ENCODE results near the gene TMEM30B.
"Not testable (repeated sequence)": the region's sequence is repeated elsewhere in the genome, so short reads cannot be mapped to it uniquely, and the experiment has no call there.

TMEM30B gene

DNA sequence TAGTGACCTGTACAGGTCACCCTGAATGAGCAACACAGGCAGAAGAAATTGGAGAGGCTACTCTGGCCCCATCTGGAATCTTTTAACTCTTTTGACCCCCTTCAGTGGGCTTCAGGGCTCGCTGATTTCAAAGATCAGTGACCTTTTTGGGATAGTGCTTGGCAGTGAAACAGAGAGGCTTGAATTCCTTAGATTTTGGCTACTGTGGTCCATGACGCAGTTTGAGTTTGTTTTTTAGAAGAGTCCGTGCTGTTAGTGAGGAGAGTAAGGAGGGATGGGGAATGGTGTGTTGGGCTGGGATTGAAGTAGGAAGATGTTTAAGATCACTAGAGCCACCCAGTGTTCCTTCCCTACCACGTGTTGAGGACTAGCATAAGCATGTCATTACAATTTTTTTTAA is 16.5 kb downstream of the TMEM30B start:
- DNase-seq = no peak

DNA sequence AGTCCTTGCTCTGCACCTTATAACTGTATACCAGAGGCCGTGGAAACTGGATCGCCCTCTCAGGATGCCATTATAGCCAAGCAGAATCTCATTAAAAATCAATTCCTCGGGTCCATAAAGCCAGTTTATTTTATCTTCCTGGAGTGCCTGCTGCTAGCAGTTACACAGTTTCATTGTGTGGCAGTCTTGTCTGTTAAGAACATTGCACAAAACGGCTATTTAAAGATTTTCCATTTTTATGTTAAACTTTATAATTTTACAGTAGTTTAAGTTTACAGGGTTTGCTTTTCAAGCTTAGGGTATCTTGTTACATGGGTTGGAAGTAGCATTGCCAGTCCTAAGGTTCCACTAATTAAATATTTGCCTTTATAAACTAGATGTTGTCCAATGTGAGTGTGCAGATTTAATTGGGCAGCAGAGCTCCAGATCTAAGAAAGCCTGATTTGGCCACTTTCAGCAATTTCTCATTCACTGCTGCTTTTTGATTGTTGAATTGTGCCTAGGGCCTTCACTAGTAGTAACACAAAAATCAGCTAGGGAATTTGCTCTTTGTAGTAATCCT is 17.0 kb downstream of the TMEM30B start:
- DNase-seq = no peak

DNA sequence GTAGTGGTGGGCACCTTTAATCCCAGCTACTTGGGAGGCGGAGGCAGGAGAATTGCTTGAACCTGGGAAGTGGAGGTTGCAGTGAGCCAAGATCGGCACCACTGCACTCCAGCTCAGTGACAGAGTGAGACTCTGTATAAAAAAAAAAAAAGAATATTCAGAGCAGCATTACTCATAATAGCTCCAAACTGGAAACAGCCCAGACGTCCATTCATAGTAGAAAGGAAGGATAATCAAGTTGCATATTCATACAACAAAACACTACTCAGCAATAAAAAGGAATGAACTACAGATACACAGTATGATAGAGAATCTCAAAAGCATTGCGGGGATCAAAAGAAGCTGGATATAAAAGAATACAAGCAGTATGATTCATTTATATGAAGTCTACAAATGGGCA is 19.1 kb downstream of the TMEM30B start:
- no peak for DNase-seq

DNA sequence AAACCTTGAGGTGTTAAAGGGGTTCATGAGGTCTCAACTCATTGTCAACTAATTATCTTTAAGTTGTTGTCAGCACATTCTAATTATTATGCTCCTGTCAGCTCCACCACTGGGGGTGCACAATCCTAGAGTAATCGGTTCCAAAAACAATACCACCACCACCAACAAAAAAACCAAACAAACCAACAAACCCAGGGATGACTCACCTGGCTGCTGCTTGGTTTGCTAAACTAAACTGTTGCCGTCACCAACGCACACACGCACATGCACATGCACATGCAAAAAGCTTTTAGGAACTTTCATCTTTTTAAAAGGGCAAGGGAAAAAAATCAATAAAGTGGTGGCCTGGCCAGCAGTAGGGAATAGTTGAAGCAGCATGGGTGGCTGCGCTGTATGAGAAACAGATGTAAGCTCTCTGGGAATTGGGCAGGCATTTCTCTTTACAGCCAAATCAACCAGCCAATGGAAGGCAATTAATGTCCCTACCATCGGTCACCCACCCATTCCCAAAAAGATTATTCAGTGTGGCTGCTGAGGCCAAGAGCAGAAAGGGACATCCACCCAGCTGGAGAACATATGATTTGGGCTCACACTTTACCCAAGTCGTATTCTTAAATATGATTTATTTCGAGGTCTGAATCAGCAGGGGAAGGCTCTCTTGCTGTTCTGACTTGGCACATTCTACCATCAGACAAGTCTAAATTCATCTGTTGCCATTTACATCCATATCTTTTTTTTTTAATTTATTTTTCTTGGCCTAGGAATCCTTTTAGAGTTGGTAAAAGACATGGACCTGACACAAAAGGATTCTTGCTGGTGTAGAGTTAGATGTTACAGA is 20.0 kb downstream of the TMEM30B start:
- DNase-seq = no peak

DNA sequence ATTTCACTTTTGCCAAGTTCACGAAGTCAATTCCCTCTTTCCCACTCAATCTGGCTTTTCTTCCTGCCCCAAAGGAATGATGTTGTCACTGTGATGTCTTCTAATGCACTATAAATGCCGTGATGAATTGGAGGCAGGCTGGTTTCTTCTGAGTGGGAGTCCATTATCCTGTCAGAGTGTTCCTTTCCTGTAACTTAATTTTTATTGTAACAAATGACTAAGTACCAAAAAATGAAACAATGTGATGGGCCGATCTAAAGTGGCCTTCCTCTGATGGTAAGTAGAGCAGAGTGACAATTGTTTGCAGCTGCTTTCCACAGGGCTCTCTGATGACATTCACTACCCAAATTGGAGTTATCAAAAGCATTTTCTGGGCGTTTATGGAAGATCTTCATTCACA is 22.2 kb downstream of the TMEM30B start:
- no peak for DNase-seq

DNA sequence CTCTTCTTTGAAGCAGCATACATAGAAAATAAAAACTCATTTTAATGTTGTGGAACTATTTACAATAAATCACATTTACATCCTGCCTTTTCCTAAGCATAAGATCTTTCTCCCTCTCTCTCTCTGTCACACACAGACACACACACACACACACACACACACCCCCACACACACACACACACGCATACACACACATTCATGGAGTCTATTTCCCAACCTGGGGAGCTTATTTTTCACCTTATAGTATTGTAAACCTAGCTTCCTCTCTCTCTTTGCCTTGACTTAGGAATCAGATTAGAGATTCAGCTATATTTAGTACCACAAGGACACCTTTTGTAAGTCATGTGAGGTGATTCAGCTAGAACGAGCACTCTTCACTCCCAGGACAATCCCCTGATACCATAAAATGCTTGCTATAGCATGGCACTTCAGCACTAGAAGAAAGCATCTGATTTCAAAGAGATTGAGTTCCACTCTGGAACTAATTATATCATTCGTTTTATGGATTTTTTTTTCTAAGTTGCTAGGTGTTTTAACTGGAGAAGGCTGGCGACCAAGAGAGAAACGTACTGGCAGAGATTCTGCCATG is 23.6 kb downstream of the TMEM30B start:
- no peak for DNase-seq

DNA sequence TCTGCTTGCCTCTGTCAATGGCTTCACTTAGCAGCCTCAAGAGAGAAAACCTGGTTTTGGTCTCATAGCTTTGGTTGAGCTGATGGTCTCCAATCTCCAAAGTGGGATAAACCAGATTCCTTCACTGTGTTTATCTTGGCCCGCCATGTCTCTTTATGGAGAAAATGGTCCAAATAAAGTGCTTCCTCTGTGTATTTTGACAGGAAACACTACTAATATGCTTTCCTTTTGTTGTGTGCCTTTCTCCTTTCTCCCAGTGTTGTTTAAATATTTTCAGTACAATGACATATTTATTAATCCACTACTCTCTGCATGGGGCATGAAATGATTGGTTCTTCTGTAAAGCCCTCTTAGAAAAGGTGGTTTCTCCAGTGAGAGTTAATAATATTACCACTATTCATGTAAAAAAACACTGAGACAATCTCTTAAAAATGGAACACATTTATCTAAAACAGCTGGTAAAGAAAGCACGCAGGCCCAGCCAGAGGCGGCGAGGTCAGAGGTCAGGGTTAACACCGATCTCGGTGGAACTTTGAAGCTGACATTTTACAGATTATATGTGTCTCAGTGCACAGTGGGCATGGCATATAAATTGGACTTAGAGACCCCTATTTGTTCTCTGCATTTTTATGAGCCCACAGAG is 24.2 kb downstream of the TMEM30B start:
- DNase-seq = no peak

DNA sequence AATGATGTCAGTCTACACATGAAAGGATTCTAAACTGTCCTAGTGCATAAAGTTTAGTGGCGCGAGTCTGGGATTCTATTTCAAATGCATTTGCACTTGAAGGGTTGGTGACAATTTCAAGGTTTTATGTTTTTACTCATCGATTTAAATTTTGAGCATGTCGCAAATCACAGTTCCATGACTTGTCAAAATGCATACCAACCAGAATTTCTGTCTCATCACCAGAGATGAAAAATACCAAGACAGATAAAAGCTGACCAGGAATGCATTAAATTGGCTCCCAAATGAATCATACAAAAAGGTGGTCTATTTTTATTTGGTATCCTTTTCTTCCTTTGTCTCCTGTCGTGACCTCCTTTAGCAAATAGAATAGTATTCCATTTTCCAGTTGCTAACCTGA is 25.2 kb downstream of the TMEM30B start:
- no peak for DNase-seq

DNA sequence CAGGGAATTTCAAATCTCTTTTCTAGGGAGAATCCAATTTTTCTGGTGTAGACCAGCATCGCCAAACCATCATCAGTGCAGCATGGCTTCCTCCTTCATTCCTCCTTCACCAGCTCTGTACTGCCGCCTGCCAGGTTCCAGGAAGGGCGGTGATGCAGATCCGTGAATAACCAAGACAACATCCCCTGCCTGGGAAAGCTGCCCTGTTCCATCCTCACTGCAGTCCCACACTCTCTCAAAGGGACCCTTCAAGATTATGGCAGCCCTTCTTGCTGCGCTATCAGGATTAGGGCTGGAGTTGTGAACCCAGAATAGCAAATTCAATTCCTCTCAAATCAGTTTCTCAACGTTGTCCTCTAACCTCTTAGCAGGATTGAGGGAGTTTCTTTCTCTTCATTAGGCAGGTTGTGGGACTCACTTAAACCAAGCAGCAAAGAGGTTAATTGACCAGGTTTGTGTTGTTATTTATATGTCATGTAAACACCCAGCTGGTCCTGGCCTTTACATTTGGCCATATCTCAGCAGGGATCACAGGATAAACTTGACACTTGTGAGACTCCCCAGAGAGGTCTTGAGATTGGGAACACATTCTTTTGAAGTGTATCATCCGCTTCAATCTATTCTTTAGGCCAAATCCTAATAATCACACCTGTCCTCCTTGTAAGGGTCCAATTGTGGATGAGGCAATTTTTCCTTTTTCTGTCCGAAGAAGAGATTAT is 26.2 kb downstream of the TMEM30B start:
- no peak for DNase-seq

DNA sequence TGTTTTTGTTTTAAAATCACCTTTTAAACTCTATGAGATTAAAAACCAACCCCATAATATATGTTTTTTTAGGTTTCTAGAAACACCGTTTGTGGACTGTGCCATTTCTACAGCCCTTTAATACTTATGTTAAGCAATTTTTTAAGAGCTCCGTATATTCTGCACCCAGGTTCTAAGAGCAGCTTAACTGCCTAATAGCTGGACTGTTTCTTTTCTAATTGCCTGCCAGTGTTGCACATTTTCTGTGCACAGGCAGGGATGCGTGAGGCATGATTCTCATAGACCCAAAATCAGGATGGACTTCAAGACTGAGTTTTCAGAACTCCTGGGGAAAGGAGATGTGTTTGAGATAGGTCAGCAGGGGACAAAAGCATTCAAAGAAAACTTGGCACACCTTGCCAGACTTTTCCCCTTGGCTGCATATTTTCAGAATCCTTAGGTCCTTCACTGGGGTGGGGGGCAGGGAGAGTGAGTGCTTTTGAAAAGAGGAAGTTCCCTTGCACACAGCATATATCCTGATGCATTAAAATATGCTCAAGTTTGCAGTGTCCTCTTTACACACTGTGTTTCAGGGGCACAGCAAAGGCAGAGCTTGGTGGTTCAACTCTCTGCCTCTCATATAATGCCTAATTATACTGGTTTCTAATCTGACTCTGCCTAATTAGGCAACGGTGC is 27.9 kb downstream of the TMEM30B start:
- no peak for DNase-seq

DNA sequence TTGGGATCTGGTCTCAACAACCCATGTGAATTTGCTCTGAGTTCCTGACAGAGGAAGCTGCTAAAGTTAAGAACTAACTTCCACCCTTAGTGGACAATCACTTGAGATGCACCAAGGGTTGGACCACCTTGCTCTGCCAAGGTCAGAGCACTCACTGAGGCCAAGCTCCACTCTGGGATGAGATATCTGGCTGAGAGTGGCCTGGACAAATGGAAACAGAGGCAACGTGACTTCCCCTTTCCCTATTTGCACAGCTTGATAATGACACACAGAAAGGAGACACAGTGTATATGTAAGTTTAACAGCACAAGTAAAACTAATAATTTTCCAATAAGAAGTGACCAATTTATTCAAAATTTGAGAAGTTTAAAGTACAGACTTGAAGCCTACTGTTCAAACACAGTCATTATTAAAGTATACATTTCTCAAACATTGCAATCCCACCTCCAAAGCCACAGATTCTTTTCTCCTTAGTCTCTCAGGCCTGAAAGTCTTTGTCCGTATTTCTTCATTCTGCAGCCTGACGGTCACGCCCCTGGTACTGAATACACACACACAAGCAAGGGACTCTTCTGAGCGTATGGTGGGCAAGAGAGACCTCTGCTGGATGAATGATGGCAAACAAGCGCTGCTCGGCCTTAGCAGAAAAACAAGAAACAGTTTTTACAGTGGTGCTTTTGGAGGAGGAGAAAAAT is 28.6 kb downstream of the TMEM30B start:
- DNase-seq = peak; percentile 59

DNA sequence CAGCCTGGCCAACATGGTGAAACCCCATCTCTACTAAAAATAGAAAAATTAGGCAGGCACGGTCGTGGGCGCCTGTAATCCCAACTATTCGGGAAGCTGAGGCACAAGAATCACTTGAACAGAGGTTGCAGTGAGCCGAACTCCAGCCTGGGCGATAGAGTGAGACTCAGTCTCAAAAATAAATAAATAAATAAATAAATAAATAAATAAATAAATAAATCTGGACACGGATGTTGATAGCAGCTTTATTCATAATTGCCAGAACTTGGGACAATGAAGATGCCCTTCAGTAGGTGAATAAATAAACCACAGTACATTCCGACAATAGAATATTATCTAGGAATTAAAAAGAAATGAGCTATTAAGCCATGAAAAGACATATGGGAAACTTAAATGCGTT is 31.1 kb downstream of the TMEM30B start:
- DNase-seq = no peak

DNA sequence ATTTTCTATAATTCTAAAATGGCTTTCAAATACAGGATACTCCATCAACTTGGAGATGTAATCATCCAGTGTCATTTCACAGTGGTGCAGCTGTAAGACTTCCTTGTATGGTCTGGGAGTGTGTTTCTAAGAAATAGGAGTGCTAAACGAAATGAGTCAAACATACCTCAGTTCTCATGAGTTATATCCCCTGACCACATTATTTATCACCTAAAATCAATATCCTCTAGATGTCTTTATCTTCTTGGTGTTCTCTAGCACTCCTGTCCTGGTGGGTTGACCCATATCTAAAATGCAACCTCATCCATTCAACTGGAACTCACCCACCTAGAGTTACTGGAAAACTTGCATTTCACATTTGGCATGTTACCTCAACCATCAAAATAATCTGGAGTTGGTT is 33.2 kb downstream of the TMEM30B start:
- DNase-seq = no peak

DNA sequence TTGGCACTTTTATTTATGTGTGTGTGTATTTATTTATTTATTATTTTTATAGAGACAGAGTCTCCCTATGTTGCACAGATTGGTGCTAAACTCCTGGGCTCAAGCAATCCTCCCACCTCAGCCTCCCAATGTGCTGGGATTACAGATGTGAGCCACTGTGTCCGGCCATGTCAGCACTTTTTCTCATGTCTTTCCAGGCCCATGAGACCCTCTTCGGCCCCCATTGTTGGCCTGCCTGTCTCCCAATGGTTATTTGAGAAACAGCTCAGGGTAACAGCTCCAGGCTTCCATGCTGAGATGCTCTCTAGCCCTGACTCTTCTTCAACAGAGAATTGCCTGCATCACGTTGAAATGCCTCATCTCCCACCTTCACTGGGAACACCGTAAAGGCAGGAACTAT is 34.4 kb downstream of the TMEM30B start:
- DNase-seq = no peak

DNA sequence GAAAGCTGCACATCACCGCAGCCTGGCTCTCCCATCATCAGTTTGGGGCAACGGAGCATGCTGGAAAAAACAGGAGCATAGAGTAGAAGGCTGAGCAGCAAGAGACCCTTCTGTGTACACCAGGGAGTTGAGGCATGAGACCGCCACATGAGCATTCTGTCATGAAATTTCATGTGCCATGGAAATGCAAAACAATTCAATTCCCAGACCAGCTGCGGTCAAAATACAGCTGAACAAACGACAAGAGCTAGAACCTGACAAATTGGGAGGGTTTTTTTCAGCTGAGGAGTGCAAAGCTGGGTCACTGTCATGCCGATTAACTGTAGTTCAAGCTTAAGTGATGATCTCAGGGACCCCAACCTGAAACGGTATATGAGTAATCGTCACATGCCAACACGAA is 37.1 kb downstream of the TMEM30B start:
- no peak for DNase-seq

DNA sequence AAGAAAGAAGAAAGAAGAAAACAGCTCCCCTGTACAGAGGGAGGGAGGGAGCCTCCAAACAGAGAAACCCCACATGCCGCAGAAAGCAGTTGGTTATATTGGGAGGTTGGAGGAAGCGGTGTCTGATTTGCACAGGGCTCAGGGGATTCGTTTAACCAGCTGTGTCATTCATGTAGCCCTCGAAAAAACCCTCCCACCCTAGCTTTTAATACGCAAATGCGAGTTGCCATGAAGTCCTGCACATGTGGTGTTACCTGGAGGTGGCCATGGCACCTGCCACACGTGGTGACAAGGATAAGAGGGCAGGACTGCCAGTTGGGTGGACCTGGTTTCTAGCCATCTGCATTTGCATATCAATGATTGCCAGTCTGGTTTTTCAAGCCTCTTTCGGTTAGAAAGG is 40.9 kb downstream of the TMEM30B start:
- no peak for DNase-seq

DNA sequence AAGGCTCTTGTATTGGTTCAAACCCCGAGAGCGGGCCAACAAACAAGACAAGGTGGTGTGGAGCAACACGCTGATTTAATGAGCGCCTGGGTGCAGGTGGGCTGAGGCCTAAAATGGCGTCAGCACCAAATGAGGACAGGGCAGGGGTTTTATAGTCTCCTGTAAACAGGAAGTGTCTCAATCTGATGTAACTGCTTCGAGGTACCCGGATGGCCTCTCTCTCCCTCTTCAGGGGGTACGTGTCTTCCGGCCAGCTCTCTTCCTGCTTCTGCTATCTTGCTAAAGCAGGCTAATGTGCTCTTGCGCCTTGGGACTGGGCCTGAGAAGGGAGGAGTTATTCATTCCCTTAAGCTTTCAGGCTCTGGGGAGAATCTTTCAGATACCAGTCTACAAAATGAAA is 41.9 kb downstream of the TMEM30B start:
- not testable (repeated sequence) for DNase-seq

DNA sequence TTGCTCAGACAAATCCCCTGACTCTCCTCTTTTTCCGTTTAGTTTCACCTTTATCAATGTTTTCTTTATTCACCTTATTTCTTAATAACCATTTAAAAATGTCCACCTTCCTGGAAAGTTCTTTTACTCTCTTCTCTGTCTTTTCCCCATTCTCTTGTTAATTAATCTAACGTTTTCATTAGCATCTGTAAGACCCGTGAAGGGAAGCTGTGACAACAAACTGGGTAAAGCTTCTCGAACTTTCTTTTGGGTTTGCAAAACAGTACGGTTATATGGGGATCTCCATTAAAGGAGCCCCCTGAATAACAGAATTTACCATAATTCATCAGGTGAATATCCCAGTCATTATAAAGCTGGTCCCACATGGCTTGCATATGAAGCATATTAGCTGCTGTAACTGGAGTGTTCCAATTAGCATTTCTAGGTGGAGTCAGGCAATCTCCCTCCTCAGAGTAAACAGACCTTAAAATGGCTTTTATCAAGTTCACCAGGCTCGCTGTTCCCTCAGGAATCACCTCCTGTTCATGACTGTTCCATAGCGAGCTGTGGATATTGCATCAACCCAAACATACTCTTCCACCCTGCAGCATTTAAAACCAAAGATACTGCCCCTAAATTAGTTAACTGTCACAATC is 42.4 kb downstream of the TMEM30B start:
- no peak for DNase-seq

DNA sequence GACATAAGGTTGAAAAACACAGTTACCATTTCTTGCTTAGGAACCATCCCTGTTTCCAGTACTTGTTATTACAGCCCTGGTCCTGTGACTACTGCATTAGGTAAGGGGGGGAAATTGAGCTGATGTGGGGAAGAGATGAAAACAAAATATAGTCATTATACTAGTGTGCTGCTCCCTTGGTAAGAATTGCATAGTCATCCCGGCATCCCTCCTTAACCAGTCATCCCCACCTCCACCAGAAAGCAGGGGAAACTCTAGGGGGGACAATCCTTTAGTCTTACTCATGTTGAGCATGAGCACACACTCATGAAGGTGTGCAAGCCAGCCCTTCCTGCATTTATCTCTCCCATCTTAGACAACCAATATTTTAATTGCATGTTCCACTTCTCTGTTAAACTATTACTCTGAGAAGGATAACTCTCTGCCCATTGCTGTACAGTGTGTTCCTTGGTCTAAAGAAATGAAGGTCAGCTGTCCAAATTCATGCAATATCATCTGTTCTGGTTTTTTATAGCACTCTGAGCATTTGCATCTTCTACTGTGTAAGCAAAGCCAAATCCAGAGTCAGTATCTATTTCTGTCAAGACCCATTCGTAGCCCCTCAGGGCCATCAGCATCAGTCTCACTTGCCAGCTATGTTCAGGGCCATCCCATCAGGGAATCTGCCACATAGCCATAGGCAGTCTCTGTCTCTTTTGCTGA is 46.8 kb downstream of the TMEM30B start:
- no peak for DNase-seq

DNA sequence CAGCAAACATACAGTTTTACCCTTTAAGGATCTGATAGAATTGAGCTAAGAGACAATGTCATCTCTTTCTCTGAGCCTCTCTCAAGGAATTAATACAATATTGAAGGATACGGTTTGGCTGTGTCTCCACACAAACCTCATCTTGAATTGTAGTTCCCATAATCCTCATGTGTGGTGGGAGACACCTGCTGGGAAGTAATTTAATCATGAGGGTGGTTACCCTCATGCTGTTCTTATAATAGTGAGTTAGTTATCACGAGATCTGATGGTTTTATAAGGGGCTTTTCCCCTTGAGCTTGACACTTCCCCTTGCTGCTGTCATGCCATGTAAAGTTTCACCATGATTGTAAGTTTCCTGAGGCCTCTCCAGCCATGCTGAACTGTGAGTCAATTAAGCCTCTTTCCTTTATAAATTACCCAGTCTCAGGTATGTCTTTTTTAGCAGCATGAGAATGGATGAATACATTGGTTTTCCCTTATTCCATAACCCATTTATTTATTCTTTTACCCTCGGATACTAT is 47.6 kb downstream of the TMEM30B start:
- no peak for DNase-seq

DNA sequence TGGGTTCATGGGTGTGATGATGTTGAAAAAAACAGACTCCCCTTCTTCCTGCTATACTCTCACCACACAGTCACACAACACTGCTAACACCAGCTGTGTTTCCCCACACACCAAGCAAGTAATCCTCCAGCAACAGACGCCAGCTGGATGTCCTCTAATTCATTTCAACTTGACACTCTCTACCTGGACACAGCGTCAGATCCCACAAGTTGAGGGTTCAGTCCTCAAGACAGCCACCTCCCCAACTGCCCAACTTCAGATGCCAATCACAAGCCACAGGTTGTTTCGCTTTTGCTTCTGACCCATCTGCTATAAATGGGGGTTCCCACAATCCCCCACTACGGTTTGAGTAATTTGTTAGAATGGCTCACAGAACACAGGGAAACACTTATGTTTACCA is 49.3 kb downstream of the TMEM30B start:
- DNase-seq = no peak

Measured in CD4-positive, alpha-beta T cell treated with Interleukin-6 for 4 hours (primary cell).